CD4-positive, alpha-beta T cell (primary cell): ENCODE measurements around the gene TBR1. TPM values are rescaled to one million over a fixed set of nuclear protein-coding genes. Genes with fewer than 3 reads are reported as not detected.

Experiments used
- ATAC-seq: fragments of 200-7000 bp; cut with Tn5 transposase; one replicate; pipeline ENCODE4 v1.10.0; 2022; ENCODE audit warnings: mild to moderate bottlenecking; ENCODE audit not compliant: poor library complexity
- CTCF ChIA-PET: fragments of 350-600 bp; sonication (Branson Sonifier 250); formaldehyde crosslinking; loops from one replicate; lab custom pipeline; 2021; ENCODE audit warnings: antibody characterized with exemption, inconsistent platforms; lab: Charles Lee
- POLR2A ChIA-PET: fragments of 350-600 bp; sonication (Branson Sonifier 250); formaldehyde crosslinking; loops from one replicate; lab custom pipeline; 2021; ENCODE audit warnings: antibody characterized with exemption, inconsistent platforms; lab: Charles Lee
- DNase-seq, 14 experiments: peaks; one replicate each; pipeline ENCODE4 v3.0.0-alpha.2; 2013 to 2020; ENCODE audit warnings: mixed read lengths in 2 of 14
- H3K27ac ChIP-seq, 2 donors: one replicate each; pipeline versions ENCODE4 v1.5.1 to v1.7.0; 2013; ENCODE audit warnings: low read length in 2 of 2, low read depth in 1 of 2, mild to moderate bottlenecking in 1 of 2
- H3K27me3 ChIP-seq, 2 experiments: 1 replicate in 1 of 2; 2 replicates in 1 of 2; pipeline versions ENCODE4 v1.6.1 to v1.7.0; 2013; ENCODE audit warnings: low read length in 2 of 2, control low read depth in 1 of 2, mild to moderate bottlenecking in 1 of 2, moderate library complexity in 1 of 2; ENCODE audit not compliant: insufficient read depth in 2 of 2, control insufficient read depth in 1 of 2
- H3K36me3 ChIP-seq: one replicate; pipeline ENCODE4 v1.6.1; 2013; ENCODE audit warnings: low read length, control low read depth; ENCODE audit not compliant: insufficient read depth
- H3K4me1 ChIP-seq: one replicate; pipeline ENCODE4 v1.6.1; 2013; ENCODE audit warnings: low read length, control low read depth; ENCODE audit not compliant: insufficient read depth
- H3K4me3 ChIP-seq: one replicate; pipeline ENCODE4 v1.5.1; 2013; ENCODE audit warnings: mild to moderate bottlenecking, low read length, moderate library complexity
- H3K9me3 ChIP-seq, 2 experiments: 1 replicate in 1 of 2; 2 replicates in 1 of 2; pipeline versions ENCODE4 v1.6.1 to v1.7.0; 2013; ENCODE audit warnings: low read length in 2 of 2, mild to moderate bottlenecking in 2 of 2, control low read depth in 1 of 2, moderate library complexity in 1 of 2; ENCODE audit not compliant: control insufficient read depth in 1 of 2, insufficient read depth in 1 of 2
- H3K27ac Mint-ChIP-seq: one replicate; pipeline ENCODE4 v1.8.0; 2020; ENCODE audit warnings: mixed read lengths
- H3K27me3 Mint-ChIP-seq: one replicate; pipeline ENCODE4 v1.8.0; 2021; ENCODE audit warnings: mixed read lengths
- H3K36me3 Mint-ChIP-seq: one replicate; pipeline ENCODE4 v1.8.0; 2021; ENCODE audit warnings: low read depth, mixed read lengths
- H3K4me1 Mint-ChIP-seq: one replicate; pipeline ENCODE4 v1.8.0; 2021; ENCODE audit warnings: low read depth, mixed read lengths
- H3K4me3 Mint-ChIP-seq: one replicate; pipeline ENCODE4 v1.8.0; 2020; ENCODE audit warnings: mild to moderate bottlenecking, mixed read lengths
- H3K9me3 Mint-ChIP-seq: one replicate; pipeline ENCODE4 v1.8.0; 2020; ENCODE audit warnings: mixed read lengths
- CTCF ChIP-seq: fragments of 200-600 bp; IDR thresholded peaks from one replicate; pipeline ENCODE4 v1.8.0; 2022; ENCODE audit warnings: antibody characterized with exemption, mild to moderate bottlenecking
- intact Hi-C, 2 experiments: fragments of 100-400 bp; cut with DNase I in 1 of 2; cut with micrococcal nuclease in 1 of 2; formaldehyde crosslinking; loops; one replicate each; pipeline versions ENCODE4 v1.15.1 to v1.9.0; 2023 to 2025; cut with DNase I, micrococcal nuclease
- total RNA-seq, 174 experiments: library from RNA in 2 of 174; stranded (reverse) in 2 of 174; gene quantifications; one replicate each; pipeline ENCODE4 v1.2.3 and lab custom pipeline; 2021 to 2026

Gene TBR1
- total RNA-seq, 2 experiments from 2014 or later, result not detected

DNA sequence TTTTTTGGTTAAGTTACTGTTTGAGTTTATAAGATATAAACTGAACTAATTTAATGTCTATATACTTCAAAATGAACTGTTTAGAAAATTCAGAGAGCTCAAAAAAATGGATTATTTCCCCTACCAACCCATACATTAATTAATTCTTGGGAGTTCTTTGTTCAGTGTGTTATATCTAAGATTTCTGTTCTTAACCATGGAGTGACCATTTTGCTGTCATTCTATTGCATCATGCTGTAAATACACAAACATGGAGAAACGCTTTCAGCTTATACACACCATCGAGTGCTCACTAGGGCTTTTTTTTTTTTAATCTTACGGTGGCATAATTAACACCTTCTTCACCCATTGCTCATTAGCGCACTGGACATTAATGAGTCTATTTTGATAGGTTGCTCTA, 33.4 kb upstream of the TBR1 start:
- intact Hi-C loops, result no loop called here

DNA sequence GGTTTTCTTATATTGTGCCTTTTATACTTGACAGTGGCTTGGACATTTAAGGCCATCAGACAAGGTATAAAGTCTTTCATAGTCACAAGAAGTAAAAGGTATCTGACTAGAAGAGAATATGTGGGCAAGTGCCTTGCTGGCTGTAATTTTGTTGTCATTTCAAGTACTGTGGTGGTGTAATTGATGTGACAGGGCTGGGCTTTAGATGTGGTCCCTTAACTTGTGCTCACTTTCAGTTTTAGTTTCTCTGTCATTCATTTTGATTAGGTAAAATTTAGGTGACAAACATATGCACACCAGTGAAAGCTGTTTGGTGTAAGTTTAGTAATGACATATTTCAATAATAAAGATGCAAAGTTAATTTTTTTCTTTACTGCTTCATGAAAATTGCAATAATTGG, 31.2 kb upstream of the TBR1 start:
- Histone ChIP-seq H3K27ac (no peak overlapping the region), H3K4me3 (no peak overlapping the region), H3K4me1 (no peaks in the 10 kb centered on the region), H3K9me3 (no peaks in the 10 kb centered on the region), H3K27me3 (no peaks in the 10 kb centered on the region), H3K36me3 (no peaks in the 10 kb centered on the region)
- Mint-ChIP-seq H3K4me1 (peaks cover 12% of the 10 kb centered on the region), H3K4me3 (no peak overlapping the region), H3K9me3 (no peaks in the 10 kb centered on the region), H3K27me3 (no peaks in the 10 kb centered on the region), H3K27ac (no peak overlapping the region), H3K36me3 (peaks cover 28% of the 10 kb centered on the region)
- intact Hi-C loops, result no loop called here
- peak; percentile 71 for ATAC-seq
- DNase-seq, result peak in 3 of 14 experiments; percentile 41 to 67 (median 42)
- ChIA-PET POLR2A (interaction anchor here (1.7 kb wide), 1 partner anchor 77 kb away, joined by 3 read pairs; the partner anchor contains the start of gene PSMD14), CTCF (no interaction called here)
- no peak for TF ChIP-seq CTCF

More for the DNA sequence above, 33.4 kb upstream of the TBR1 start:
- Histone ChIP-seq H3K4me1 (no peaks in the 10 kb centered on the region), H3K36me3 (peaks cover 3% of the 10 kb centered on the region), H3K27me3 (no peaks in the 10 kb centered on the region), H3K4me3 (no peak overlapping the region), H3K27ac (no peak overlapping the region), H3K9me3 (no peaks in the 10 kb centered on the region)
- Mint-ChIP-seq H3K27me3 (no peaks in the 10 kb centered on the region), H3K9me3 (no peaks in the 10 kb centered on the region), H3K36me3 (peaks cover 32% of the 10 kb centered on the region), H3K27ac (no peak overlapping the region), H3K4me1 (peaks cover 12% of the 10 kb centered on the region), H3K4me3 (no peak overlapping the region)
- CTCF ChIA-PET, result interaction anchor here (1.1 to 1.3 kb wide), 2 partner anchors 29 to 31 kb away, joined by 3 read pairs; no protein-coding TSS in a partner anchor
- no peak for DNase-seq
- no peak for TF ChIP-seq CTCF
- POLR2A ChIA-PET, result no interaction called here
- ATAC-seq, result no peak

DNA sequence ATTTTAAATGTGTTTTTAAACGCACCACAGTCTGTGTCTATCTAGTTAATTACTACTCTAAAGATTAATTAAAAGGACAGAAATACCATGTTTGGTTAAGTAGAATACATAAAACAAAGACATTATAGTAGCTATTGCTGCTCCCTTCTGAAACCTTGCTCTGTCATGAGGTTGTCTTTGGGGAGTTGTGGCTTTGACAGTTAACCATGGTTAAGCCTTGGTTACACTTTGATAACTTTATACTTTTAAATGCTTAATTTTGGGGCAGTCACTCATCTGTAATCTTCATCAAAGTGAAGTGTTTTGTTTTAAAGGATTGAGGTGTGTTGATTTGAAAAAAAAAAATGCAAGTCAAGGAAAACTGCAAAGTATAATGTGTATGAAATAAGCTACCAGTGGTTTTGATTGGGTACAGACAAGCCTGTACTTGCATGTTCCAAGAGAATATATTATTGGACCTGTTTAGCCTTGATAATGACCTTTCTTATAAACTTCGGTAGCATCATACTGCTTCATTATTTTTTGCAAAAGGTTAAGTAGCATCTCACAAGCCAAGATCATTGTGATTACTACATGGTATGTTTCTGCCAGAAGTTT, 29.8 kb upstream of the TBR1 start:
- CTCF ChIA-PET, result no interaction called here
- DNase-seq, result no peak
- H3K36me3 ChIP-seq, result peaks cover 3% of the 10 kb centered on the region
- POLR2A ChIA-PET, result no interaction called here
- no peak for ATAC-seq
- Mint-ChIP-seq H3K9me3 (no peaks in the 10 kb centered on the region), H3K4me1 (peaks cover 12% of the 10 kb centered on the region), H3K27ac (no peak overlapping the region), H3K27me3 (no peaks in the 10 kb centered on the region), H3K4me3 (no peak overlapping the region), H3K36me3 (peaks cover 34% of the 10 kb centered on the region)
- H3K27ac ChIP-seq, result no peak overlapping the region
- no peaks in the 10 kb centered on the region for H3K4me1 ChIP-seq
- H3K27me3 ChIP-seq, result no peaks in the 10 kb centered on the region
- H3K9me3 ChIP-seq, result no peaks in the 10 kb centered on the region
- H3K4me3 ChIP-seq, result no peak overlapping the region
- no peak for TF ChIP-seq CTCF
- intact Hi-C loops, result no loop called here
